Loucy (cell line): ENCODE measurements around the gene SAT2.

ENCODE experiments used
- H2AFZ ChIP-seq: fragments of 200-600 bp; sonication (generic); 2 replicates; pipeline ENCODE4 v1.6.0; 2016; ENCODE audit warnings: antibody characterized with exemption, mild to moderate bottlenecking, low read length, moderate library complexity
- H3F3A ChIP-seq: fragments of 200-600 bp; 2 replicates; pipeline ENCODE4 v1.6.0; 2016; ENCODE audit warnings: antibody characterized with exemption, low read depth, mild to moderate bottlenecking
- H3K27me3 ChIP-seq: fragments of 200-600 bp; sonication (generic); 2 replicates; pipeline ENCODE4 v1.6.1; 2014; ENCODE audit warnings: low read length, mild to moderate bottlenecking; ENCODE audit not compliant: insufficient read depth, poor library complexity, severe bottlenecking
- H3K36me3 ChIP-seq: fragments of 200-600 bp; sonication (generic); 2 replicates; pipeline ENCODE4 v1.6.1; 2016; ENCODE audit warnings: low read length; ENCODE audit not compliant: insufficient read depth
- H3K4me1 ChIP-seq: fragments of 200-600 bp; sonication (generic); 2 replicates; pipeline ENCODE4 v1.5.1; 2014; ENCODE audit warnings: low read length, mild to moderate bottlenecking; ENCODE audit not compliant: insufficient read depth, poor library complexity, severe bottlenecking
- H3K4me2 ChIP-seq: fragments of 200-600 bp; sonication (generic); 2 replicates; pipeline ENCODE4 v1.6.0; 2014; ENCODE audit warnings: antibody characterized with exemption, low read length, low read depth, mild to moderate bottlenecking; ENCODE audit not compliant: poor library complexity, severe bottlenecking
- H3K4me3 ChIP-seq: fragments of 200-600 bp; sonication (generic); 2 replicates; pipeline ENCODE4 v1.5.1; 2014; ENCODE audit warnings: low read length, mild to moderate bottlenecking, mixed read lengths; ENCODE audit not compliant: poor library complexity, severe bottlenecking
- H3K79me2 ChIP-seq: fragments of 200-600 bp; sonication (generic); 2 replicates; pipeline ENCODE4 v1.6.1; 2014; ENCODE audit warnings: low read length; ENCODE audit not compliant: insufficient read depth
- H3K9ac ChIP-seq: fragments of 200-600 bp; sonication (generic); 2 replicates; pipeline ENCODE4 v1.6.0; 2014; ENCODE audit warnings: mild to moderate bottlenecking, low read depth, low read length, moderate library complexity; ENCODE audit not compliant: poor library complexity, severe bottlenecking
- H3K9me2 ChIP-seq: fragments of 200-600 bp; sonication (generic); replicated peaks from 2 replicates; pipeline ENCODE4 v1.6.1; 2016; ENCODE audit warnings: low read depth, low read length, mixed read lengths
- H3K9me3 ChIP-seq: fragments of 200-600 bp; sonication (generic); 2 replicates; pipeline ENCODE4 v1.6.1; 2014; ENCODE audit warnings: mild to moderate bottlenecking, antibody characterized with exemption, low read length, low read depth; ENCODE audit not compliant: insufficient read depth
- H4K20me1 ChIP-seq: fragments of 200-600 bp; sonication (generic); 2 replicates; pipeline ENCODE4 v1.6.0; 2014; ENCODE audit warnings: antibody characterized with exemption, low read length, mild to moderate bottlenecking; ENCODE audit not compliant: insufficient read depth, poor library complexity, severe bottlenecking
- EZH2phosphoT487 ChIP-seq: fragments of 200-600 bp; IDR thresholded peaks from 2 replicates; pipeline ENCODE4 v1.6.1; 2018; ENCODE audit warnings: antibody characterized with exemption, mild to moderate bottlenecking, moderate library complexity, borderline replicate concordance
- TF ChIP-seq, protein P1 (sequence below): fragments of 200-600 bp; sonication (generic); conservative IDR thresholded peaks from 2 replicates; pipeline ENCODE4 v1.5.1; 2014; ENCODE audit warnings: mild to moderate bottlenecking, antibody characterized with exemption, low read length

SAT2 gene

DNA sequence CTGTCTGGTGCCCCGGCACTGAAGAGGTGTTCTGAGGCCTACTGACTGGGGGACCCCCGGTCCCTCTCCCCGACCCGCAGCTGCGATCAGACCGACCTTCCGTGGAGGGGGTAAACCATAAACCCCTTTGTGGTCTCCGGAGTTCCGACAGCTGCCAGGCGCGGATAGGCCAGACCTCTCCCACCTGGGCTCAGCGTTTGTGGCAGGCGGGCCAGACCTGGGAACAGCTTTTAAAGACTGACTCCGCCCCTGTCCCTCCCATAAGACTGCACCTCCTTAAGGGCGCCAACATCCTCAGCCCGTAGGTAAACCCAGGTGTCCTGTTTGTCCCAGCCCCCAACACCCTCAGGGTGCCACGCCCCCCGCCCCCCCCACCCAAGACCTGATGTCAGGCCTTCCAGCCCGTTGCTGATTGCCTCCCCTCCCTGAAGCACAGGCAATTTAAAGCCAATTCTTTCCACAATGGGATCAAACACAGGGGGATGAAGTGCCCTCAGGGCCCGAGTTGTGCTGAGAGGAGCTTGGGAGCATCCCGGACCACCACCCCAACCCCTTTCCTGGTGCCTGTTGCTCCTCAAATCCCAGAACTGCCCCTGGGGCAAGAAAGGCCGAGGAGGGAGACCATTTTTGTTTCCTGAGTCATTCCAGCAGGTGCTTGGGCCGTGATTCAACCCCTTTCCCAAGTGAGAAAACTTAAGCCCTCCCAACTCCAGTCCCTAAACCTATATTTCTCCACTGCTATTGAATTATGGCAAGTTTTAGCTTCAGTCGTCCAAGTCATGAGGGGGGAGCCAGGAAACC lies 37.5 kb downstream of the SAT2 start, which contains the start of gene SOX15:
SOX15 (minus strand) TSS at position 204 of the 801 bp plus-strand sequence. CDS start 418 bp downstream, outside the sequence.
- Histone ChIP-seq H3K4me2 (no peak within 1 kb of the TSS), H3K27me3 (no peaks in the 10 kb centered on the region), H3K4me3 (no peak within 1 kb of the TSS), H3K36me3 (peaks cover 43% of the 10 kb centered on the region; the same call in 1 of the 2 replicates), H3K9ac (no peak within 1 kb of the TSS), H3K79me2 (peaks cover 13% of the 10 kb centered on the region; the same call in 1 of the 2 replicates), H3F3A (no peaks in the 10 kb centered on the region), H3K9me2 (no peaks in the 10 kb centered on the region), H3K9me3 (no peaks in the 10 kb centered on the region), H2AFZ (no peak within 1 kb of the TSS), H4K20me1 (no peaks in the 10 kb centered on the region), H3K4me1 (no peaks in the 10 kb centered on the region)
- TF ChIP-seq EZH2phosphoT487, result no peak
- TF ChIP-seq, protein P1, sequence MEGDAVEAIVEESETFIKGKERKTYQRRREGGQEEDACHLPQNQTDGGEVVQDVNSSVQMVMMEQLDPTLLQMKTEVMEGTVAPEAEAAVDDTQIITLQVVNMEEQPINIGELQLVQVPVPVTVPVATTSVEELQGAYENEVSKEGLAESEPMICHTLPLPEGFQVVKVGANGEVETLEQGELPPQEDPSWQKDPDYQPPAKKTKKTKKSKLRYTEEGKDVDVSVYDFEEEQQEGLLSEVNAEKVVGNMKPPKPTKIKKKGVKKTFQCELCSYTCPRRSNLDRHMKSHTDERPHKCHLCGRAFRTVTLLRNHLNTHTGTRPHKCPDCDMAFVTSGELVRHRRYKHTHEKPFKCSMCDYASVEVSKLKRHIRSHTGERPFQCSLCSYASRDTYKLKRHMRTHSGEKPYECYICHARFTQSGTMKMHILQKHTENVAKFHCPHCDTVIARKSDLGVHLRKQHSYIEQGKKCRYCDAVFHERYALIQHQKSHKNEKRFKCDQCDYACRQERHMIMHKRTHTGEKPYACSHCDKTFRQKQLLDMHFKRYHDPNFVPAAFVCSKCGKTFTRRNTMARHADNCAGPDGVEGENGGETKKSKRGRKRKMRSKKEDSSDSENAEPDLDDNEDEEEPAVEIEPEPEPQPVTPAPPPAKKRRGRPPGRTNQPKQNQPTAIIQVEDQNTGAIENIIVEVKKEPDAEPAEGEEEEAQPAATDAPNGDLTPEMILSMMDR, result no peak

DNA sequence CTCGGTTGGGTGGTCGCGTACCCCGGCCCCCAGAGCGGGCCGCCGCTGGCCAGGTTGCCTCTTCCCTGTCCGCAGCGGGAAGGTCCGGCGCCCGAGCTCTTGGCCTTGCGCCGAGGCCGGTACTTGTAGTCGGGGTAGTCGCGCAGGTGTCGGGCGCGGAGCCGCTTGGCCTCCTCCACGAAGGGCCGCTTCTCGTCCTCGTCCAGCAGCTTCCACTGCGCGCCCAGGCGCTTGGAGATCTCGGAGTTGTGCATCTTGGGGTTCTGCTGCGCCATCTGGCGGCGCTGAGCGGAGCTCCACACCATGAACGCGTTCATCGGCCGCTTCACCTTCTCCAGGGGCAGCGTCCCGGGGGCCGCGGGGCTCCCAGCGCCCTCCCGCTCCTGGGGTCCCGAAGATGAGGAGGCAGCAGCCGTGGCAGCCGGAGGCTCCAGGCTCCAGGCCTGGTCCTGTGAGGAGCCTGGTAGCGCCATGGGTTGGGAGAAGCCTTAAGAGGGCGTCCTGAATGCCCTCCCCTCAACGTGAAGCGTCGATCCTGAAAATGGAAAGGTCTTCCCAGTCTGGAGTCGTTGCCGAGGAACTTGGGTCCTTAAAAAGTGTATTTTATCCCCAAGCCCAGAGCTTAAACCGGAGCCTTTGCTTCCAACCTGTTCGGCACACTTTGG lies 38.3 kb downstream of the SAT2 start:
- H3K9ac ChIP-seq, result no peak overlapping the region
- H3K4me3 ChIP-seq, result no peak overlapping the region
- H3K9me3 ChIP-seq, result no peaks in the 10 kb centered on the region
- no peak overlapping the region for H3K4me2 ChIP-seq
- H3F3A ChIP-seq, result no peaks in the 10 kb centered on the region
- no peak for TF ChIP-seq EZH2phosphoT487
- TF ChIP-seq, protein P1, result no peak
- no peak overlapping the region for H2AFZ ChIP-seq
- H3K79me2 ChIP-seq, result peaks cover 20% of the 10 kb centered on the region
- no peaks in the 10 kb centered on the region for H3K9me2 ChIP-seq
- H4K20me1 ChIP-seq, result no peaks in the 10 kb centered on the region
- H3K4me1 ChIP-seq, result peaks cover 6% of the 10 kb centered on the region
- peaks cover 38% of the 10 kb centered on the region; the same call in 1 of the 2 replicates for H3K36me3 ChIP-seq
- H3K27me3 ChIP-seq, result no peaks in the 10 kb centered on the region

DNA sequence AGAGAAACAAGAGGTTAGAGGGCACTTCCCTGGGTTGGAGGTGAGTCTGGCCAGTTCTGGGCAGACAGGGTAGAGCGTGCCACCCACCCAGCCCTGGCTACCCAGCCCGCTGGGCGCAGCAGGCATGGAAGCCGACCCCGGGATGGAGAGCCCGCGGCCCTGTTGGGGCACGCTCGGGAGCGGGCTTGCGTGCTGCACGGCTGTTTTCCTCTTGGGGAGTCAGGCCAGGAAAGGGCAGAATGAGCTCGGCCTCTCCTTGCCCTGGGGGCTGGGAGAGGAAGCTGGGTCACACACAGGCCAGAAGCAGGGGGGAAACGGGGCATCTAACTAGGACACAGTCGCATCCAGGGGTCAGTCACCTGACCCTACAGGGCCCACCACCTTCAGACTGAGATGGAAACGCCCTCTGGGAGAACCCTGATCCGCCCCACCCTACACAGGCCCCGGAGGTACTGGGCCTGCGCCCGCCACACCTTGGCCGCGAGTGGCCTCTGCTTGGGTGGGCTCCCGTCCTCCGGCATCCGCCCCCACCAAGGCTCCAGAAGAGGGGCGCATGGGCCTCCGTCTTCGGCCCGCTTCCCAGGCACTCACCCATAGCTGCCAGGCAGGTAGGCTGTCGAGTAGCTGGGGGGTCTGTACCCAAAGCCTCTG lies 38.9 kb downstream of the SAT2 start:
- H3F3A ChIP-seq, result no peaks in the 10 kb centered on the region
- no peak overlapping the region for H3K4me3 ChIP-seq
- H4K20me1 ChIP-seq, result no peaks in the 10 kb centered on the region
- H3K79me2 ChIP-seq, result peaks cover 24% of the 10 kb centered on the region
- TF ChIP-seq, protein P1, result no peak
- no peak for TF ChIP-seq EZH2phosphoT487
- H3K4me2 ChIP-seq, result no peak overlapping the region
- no peak overlapping the region for H2AFZ ChIP-seq
- H3K27me3 ChIP-seq, result no peaks in the 10 kb centered on the region
- H3K36me3 ChIP-seq, result peaks cover 31% of the 10 kb centered on the region; the same call in 1 of the 2 replicates
- peaks cover 9% of the 10 kb centered on the region for H3K4me1 ChIP-seq
- no peaks in the 10 kb centered on the region for H3K9me2 ChIP-seq
- no peak overlapping the region for H3K9ac ChIP-seq
- H3K9me3 ChIP-seq, result no peaks in the 10 kb centered on the region
